HepG2 (cell line): ENCODE measurements around the gene MAVS. TPM values are rescaled to one million over a fixed set of nuclear protein-coding genes. Genes with fewer than 3 reads are reported as not detected.

Experiments used
- AHR ChIP-seq: IDR thresholded peaks from 2 replicates; pipeline ENCODE4 v1.6.1; 2018; ENCODE audit warnings: missing genetic modification reagents, missing compliant biosample characterization
- DMAP1 ChIP-seq: IDR thresholded peaks from 2 replicates; pipeline ENCODE4 v1.6.1; 2016
- ETV5 ChIP-seq: IDR thresholded peaks from 2 replicates; pipeline ENCODE4 v1.6.1; 2018; ENCODE audit warnings: missing biosample characterization, missing genetic modification reagents, inconsistent platforms, borderline replicate concordance
- FOXJ3 ChIP-seq: sonication (generic); formaldehyde crosslinking; IDR thresholded peaks from 2 replicates; pipeline ENCODE4 v1.4.0; 2020; ENCODE audit warnings: missing genetic modification reagents, mild to moderate bottlenecking, borderline replicate concordance
- HOXA5 ChIP-seq: sonication (generic); formaldehyde crosslinking; IDR thresholded peaks from 2 replicates; pipeline ENCODE4 v1.4.0; 2020; ENCODE audit warnings: missing genetic modification reagents
- JUN ChIP-seq: sonication (generic); formaldehyde crosslinking; IDR thresholded peaks from 2 replicates; pipeline ENCODE4 v1.4.0; 2020; ENCODE audit warnings: mild to moderate bottlenecking, missing genetic modification reagents
- MIXL1 ChIP-seq: IDR thresholded peaks from 2 replicates; pipeline ENCODE4 v1.6.1; 2016
- MTA1 ChIP-seq: sonication (generic); formaldehyde crosslinking; IDR thresholded peaks from 2 replicates; pipeline ENCODE4 v1.4.0; 2020; ENCODE audit warnings: missing genetic modification reagents, mild to moderate bottlenecking, borderline replicate concordance
- SALL2 ChIP-seq: sonication (generic); formaldehyde crosslinking; IDR thresholded peaks from 2 replicates; pipeline ENCODE4 v1.8.1; 2023; ENCODE audit warnings: mild to moderate bottlenecking, missing genetic modification reagents, inconsistent platforms
- SIN3B ChIP-seq: fragments of 150-350 bp; IDR thresholded peaks from 2 replicates; pipeline ENCODE4 v1.6.1; 2014; ENCODE audit warnings: low read length
- SRSF9 ChIP-seq: fragments of 200-400 bp; formaldehyde crosslinking; IDR thresholded peaks from 2 replicates; pipeline ENCODE4 v1.6.1; 2018; ENCODE audit warnings: borderline replicate concordance, mild to moderate bottlenecking, low read depth, low read length; ENCODE audit not compliant: insufficient read depth, poor library complexity, severe bottlenecking
- THAP11 ChIP-seq: IDR thresholded peaks from 2 replicates; pipeline ENCODE4 v1.6.1; 2016; ENCODE audit warnings: missing biosample characterization, missing genetic modification reagents
- YEATS2 ChIP-seq: sonication (generic); formaldehyde crosslinking; IDR thresholded peaks from 2 replicates; pipeline ENCODE4 v1.4.0; 2020; ENCODE audit warnings: missing genetic modification reagents, borderline replicate concordance
- YY1 ChIP-seq: IDR thresholded peaks from 2 replicates; pipeline ENCODE4 v1.6.1; 2011; ENCODE audit warnings: low read length, low read depth, moderate library complexity, mild to moderate bottlenecking; ENCODE audit not compliant: insufficient read depth, insufficient replicate concordance
- ZNF225 ChIP-seq: sonication (generic); formaldehyde crosslinking; IDR thresholded peaks from 2 replicates; pipeline ENCODE4 v1.4.0; 2020; ENCODE audit warnings: mild to moderate bottlenecking, missing genetic modification reagents
- ZNF383 ChIP-seq: sonication (generic); formaldehyde crosslinking; IDR thresholded peaks from 2 replicates; pipeline ENCODE4 v1.4.0; 2020; ENCODE audit warnings: missing genetic modification reagents, mild to moderate bottlenecking, borderline replicate concordance
- ZNF460 ChIP-seq: sonication (generic); formaldehyde crosslinking; IDR thresholded peaks from 2 replicates; pipeline ENCODE4 v1.5.1; 2020; ENCODE audit warnings: missing genetic modification reagents, mild to moderate bottlenecking, borderline replicate concordance
- ZNF644 ChIP-seq: IDR thresholded peaks from 2 replicates; pipeline ENCODE4 v1.6.1; 2016; ENCODE audit warnings: low read depth
- ZNF670 ChIP-seq: sonication (generic); formaldehyde crosslinking; IDR thresholded peaks from 2 replicates; pipeline ENCODE4 v1.8.0; 2022; ENCODE audit warnings: mild to moderate bottlenecking, missing genetic modification reagents, borderline replicate concordance
- polyA plus RNA-seq, 8 experiments: library from polyadenylated mRNA; depleted of rRNA in 3 of 8; stranded (reverse) in 7 of 8; unstranded in 1 of 8; fragments of >200 nt; fragmentation: Illumina TruSeq in 4 of 8; extraction: Trizol in 4 of 8; gene quantifications; 2 replicates each; pipeline versions ENCODE4 v1.2.1 to v1.2.3, GENCODE V29; 2011 to 2016; ENCODE audit warnings: low read depth in 4 of 8, missing spikeins in 1 of 8, mixed read lengths in 1 of 8; ENCODE audit not compliant: insufficient read depth in 1 of 8
- total RNA-seq, 5 experiments: library from RNA; depleted of rRNA; stranded (reverse); fragments of >200 nt; fragmentation: Illumina TruSeq; extraction: Trizol; gene quantifications; 2 replicates each; pipeline ENCODE4 v1.2.3, GENCODE V29; 2016; ENCODE audit warnings: low read depth in 1 of 5
- TF ChIP-seq, protein P1 (sequence below): sonication (generic); formaldehyde crosslinking; IDR thresholded peaks from 2 replicates; pipeline ENCODE4 v1.5.1; 2020; ENCODE audit warnings: missing genetic modification reagents, mild to moderate bottlenecking, borderline replicate concordance
- TF ChIP-seq, protein P2 (sequence below): IDR thresholded peaks from 2 replicates; pipeline ENCODE4 v1.6.1; 2016; ENCODE audit warnings: missing compliant biosample characterization, missing genetic modification reagents, borderline replicate concordance
- TF ChIP-seq, protein P3 (sequence below): sonication (generic); formaldehyde crosslinking; conservative IDR thresholded peaks from 2 replicates; pipeline ENCODE4 v1.4.0; 2020; ENCODE audit warnings: mild to moderate bottlenecking, missing genetic modification reagents, moderate library complexity
- TF ChIP-seq, protein P4 (sequence below): IDR thresholded peaks from 2 replicates; pipeline ENCODE4 v1.6.1; 2016; ENCODE audit warnings: low read depth

The MAVS gene
- total and polyA plus RNA-seq, 2 of the 13 experiments (the other 11 are each of a cell fraction or from before 2014, with no cell fraction given) = 27.3 to 36.6 TPM

DNA sequence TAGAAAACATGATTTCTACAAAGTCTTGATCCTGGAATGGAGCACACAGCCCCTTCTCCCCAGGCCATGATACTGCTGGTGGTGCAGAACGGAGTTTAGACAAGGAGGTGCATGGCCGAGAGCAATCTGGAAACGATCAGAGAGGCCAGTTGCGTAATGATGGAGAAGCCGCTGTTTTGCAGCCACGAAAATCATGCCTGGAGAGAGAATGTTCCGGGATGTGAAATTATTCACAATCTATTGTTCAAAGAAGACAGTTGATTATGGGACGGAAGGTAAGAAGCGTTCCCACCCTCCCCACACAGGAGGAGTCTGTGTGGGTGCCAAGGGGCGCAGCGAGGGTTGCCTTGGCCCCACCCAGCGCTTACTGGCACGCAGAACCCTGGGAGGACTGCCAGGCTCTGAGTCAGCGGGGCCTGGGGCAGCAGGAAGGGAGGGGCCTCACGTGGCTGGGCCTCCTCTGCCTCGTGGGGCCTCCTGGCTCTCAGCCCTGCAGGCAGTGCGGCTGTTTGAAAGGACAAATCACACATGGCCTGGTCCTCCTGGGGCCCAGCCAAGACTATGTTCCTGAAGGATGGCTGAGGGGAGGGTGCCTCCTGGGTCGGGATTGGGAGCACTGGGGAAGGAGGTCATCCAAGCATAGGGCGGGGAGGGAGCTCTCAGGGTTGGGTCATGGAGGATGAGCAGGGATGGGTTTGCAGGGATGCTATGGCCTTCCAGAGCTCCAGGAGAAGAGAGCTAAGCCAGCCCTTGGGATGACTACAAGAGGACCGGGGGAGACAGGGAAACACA is 35.0 kb upstream of the MAVS start (continued):
- TF ChIP-seq YY1 (peak; percentile 60), SRSF9 (no peak), FOXJ3 (CRISPR knock-in tag) (peak; percentile 74; the same call in 1 of the 2 replicates), AHR (CRISPR knock-in tag) (peak; percentile 99; the same call in 1 of the 2 replicates), YEATS2 (CRISPR knock-in tag) (peak; percentile 93), MTA1 (CRISPR knock-in tag) (peak; percentile 97; the same call in 1 of the 2 replicates), MIXL1 (peak; percentile 62; the same call in 1 of the 2 replicates), SIN3B (no peak), HOXA5 (CRISPR knock-in tag) (peak; percentile 98), THAP11 (CRISPR knock-in tag) (peak; percentile 89), ZNF460 (CRISPR knock-in tag) (no peak; the same call in 1 of the 2 replicates), DMAP1 (peak; percentile 100), SALL2 (CRISPR knock-in tag) (peak; percentile 99; the same call in 1 of the 2 replicates), JUN (CRISPR knock-in tag) (peak; percentile 94), ZNF225 (peak; percentile 98), ZNF670 (CRISPR knock-in tag) (peak; percentile 64; the same call in 1 of the 2 replicates), ETV5 (CRISPR knock-in tag) (peak; percentile 84), ZNF644 (CRISPR knock-in tag) (peak; percentile 80), ZNF383 (0 out of 2 replicates have a peak, but pooled peaks have one; percentile 46)
- TF ChIP-seq, protein P1, sequence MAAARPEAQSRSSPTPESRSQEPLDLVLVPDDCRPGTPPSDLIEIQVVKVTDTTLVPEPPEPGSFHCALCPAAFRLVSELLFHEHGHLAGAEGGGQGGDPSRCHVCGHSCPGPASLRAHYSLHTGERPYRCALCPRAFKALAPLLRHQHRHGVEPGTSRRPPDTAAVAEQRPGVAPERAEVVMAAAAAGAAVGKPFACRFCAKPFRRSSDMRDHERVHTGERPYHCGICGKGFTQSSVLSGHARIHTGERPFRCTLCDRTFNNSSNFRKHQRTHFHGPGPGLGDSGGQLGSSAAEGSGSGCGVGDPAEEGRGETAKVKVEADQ = peak; percentile 98
- TF ChIP-seq, protein P2, sequence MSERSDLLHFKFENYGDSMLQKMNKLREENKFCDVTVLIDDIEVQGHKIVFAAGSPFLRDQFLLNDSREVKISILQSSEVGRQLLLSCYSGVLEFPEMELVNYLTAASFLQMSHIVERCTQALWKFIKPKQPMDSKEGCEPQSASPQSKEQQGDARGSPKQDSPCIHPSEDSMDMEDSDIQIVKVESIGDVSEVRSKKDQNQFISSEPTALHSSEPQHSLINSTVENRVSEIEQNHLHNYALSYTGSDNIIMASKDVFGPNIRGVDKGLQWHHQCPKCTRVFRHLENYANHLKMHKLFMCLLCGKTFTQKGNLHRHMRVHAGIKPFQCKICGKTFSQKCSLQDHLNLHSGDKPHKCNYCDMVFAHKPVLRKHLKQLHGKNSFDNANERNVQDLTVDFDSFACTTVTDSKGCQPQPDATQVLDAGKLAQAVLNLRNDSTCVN (CRISPR knock-in tag) = peak; percentile 94
- TF ChIP-seq, protein P3, sequence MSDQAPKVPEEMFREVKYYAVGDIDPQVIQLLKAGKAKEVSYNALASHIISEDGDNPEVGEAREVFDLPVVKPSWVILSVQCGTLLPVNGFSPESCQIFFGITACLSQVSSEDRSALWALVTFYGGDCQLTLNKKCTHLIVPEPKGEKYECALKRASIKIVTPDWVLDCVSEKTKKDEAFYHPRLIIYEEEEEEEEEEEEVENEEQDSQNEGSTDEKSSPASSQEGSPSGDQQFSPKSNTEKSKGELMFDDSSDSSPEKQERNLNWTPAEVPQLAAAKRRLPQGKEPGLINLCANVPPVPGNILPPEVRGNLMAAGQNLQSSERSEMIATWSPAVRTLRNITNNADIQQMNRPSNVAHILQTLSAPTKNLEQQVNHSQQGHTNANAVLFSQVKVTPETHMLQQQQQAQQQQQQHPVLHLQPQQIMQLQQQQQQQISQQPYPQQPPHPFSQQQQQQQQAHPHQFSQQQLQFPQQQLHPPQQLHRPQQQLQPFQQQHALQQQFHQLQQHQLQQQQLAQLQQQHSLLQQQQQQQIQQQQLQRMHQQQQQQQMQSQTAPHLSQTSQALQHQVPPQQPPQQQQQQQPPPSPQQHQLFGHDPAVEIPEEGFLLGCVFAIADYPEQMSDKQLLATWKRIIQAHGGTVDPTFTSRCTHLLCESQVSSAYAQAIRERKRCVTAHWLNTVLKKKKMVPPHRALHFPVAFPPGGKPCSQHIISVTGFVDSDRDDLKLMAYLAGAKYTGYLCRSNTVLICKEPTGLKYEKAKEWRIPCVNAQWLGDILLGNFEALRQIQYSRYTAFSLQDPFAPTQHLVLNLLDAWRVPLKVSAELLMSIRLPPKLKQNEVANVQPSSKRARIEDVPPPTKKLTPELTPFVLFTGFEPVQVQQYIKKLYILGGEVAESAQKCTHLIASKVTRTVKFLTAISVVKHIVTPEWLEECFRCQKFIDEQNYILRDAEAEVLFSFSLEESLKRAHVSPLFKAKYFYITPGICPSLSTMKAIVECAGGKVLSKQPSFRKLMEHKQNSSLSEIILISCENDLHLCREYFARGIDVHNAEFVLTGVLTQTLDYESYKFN = peak; percentile 77
- TF ChIP-seq, protein P4, sequence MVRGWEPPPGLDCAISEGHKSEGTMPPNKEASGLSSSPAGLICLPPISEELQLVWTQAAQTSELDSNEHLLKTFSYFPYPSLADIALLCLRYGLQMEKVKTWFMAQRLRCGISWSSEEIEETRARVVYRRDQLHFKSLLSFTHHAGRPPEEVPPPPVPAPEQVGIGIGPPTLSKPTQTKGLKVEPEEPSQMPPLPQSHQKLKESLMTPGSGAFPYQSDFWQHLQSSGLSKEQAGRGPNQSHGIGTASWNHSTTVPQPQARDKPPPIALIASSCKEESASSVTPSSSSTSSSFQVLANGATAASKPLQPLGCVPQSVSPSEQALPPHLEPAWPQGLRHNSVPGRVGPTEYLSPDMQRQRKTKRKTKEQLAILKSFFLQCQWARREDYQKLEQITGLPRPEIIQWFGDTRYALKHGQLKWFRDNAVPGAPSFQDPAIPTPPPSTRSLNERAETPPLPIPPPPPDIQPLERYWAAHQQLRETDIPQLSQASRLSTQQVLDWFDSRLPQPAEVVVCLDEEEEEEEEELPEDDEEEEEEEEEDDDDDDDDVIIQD (CRISPR knock-in tag) = peak; percentile 85
